ENCODE data around the gene SLC22A13.
A peak's percentile ranks its signal among the peaks of the same experiment; 100 is the strongest.
"Not testable (repeated sequence)": the region's sequence is repeated elsewhere in the genome, so short reads cannot be mapped to it uniquely, and the experiment has no call there.

The SLC22A13 gene

DNA sequence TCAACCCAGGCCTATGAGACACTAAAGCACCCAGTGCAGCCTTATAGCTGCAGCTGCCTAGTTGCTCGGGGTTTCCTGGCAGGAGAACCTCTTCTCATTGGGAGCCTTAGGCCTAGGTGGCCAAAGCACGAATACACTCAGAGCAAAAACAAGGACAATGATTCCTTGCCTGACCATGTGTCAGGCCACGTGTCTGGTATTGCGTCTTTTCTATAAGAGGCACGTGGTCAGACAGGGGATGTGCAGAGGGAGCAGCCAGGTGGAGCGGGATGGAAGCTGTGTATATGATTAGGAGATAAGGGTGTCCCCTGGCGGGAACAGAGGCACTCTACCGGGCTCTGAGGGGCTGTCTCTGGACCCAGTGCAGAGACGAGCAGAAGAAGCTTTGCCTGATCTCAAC lies 42.8 kb downstream of the SLC22A13 start:
- DNase-seq, result no peak

DNA sequence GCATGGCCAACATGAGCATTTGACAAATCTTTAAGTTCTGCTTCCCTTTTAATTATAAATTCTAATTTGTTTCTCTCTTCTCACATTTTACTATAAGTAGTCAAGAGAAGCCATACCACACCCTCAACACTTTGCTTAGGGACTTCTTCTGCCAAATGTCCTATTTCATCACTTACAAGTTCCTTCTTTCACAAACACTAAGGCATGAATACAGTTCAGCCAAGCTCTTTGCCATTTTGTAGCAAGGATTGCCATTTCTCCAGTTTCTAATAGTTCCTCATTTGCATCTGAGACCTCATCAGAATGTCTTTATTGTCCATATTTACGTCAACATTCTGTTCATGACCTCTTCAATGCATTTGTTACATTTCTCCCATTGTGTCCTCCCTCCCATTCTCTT lies 45.9 kb downstream of the SLC22A13 start:
- no peak for DNase-seq

DNA sequence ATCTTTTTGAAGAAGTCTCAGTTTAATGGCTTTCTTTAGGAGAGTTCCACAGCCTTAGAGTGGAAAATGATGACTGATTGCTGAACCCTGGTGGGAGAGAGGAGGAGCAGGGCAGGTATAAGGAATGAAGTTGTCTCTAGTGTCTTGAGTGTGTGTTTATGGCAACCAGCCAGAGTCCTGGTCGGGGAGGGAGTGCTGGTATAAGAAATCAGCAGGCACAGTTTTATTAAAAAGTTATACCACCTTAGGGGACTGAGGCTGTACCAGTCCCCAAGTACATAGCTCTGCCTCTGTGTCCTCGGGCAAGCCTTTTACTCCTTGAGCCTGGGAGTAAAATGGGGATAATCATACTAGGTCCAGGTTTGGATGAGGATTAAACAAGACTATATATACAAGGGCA lies 46.3 kb downstream of the SLC22A13 start:
- DNase-seq, result no peak

DNA sequence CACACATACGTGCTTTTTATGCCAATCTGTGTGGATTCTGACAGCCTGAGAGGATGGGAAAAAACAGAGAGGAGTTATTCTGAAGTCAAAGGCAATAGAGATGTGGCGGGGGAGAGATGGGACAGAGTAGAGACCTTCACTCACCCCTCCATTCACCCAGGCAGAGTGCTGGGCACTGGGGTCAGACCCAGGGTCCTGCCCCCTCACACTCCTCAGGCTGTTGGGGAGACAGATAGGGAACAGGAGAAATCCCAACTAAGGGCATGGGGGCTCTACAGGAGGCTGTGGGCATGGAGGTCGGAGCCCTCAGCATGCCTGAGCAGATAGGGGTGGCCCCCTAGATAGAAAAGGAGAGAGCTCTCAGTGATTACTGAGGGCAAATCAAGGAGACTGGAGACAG lies 46.7 kb downstream of the SLC22A13 start:
- no peak for DNase-seq

DNA sequence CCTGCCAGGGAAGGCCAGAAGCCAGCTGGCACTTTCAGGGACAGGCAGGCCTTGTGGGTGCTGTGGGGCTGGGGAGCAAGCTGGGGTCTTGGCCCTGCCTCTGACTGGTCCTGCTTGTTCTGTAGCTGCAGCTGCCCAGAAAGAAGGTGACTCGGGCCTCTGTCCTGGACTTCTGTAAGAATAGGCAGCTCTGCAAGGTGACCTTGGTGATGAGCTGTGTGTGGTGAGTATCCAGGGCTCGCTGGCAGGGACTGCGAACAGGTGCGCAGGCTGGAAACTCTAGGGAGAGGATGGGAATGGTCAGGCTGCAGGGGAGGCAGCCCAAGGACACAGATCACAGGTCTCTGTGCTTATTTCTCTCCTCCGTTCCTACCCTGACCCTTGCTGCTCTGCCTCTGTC lies 47.7 kb downstream of the SLC22A13 start:
- DNase-seq, result no peak

DNA sequence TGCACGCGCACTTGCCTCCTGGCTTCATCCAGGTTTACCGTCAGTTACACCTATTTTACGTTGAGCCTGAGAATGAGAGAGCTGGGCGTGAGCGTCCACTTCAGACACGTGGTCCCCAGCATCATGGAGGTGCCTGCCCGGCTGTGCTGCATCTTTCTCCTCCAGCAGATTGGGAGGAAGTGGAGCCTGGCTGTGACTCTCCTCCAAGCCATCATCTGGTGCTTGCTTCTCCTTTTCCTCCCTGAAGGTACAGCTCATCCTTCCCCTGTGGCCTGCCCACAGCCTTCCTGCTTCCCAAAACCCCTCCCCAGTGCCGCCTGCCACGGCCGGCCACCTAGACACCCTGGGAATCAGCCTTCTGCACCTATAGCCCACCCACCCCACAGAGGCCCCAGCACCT lies 48.1 kb downstream of the SLC22A13 start:
- no peak for DNase-seq

DNA sequence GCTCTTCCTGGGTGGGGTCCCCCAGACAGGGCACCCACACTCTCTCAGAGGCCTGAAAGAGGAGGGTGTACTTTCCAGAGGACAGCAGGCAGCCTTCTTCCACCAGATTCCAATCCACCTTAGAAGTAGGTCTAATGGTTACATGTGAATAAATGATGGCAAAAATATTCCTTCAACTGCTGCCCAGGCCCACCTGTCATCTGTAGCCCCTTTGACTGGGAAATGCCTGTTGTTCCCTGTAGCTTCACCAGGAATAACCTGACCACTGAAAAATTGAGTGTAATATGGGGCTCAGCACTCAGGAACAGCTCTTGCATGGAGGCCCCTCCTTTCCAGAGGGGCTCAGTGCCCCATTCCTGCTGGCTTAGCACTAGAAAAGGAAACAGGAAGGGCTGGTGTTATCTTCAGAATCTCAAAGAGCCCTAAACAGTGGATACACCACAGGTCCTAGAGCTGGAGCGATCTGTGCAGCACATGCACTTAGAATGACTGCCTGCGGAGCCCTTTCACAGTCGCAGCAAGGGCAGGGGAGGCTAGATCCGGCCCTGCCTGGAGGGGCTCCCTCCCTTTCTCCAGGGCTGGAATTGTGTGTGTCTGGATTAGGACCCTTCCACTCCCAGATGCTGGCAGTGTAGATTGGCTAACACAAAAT lies 48.6 kb downstream of the SLC22A13 start:
- no peak for DNase-seq

DNA sequence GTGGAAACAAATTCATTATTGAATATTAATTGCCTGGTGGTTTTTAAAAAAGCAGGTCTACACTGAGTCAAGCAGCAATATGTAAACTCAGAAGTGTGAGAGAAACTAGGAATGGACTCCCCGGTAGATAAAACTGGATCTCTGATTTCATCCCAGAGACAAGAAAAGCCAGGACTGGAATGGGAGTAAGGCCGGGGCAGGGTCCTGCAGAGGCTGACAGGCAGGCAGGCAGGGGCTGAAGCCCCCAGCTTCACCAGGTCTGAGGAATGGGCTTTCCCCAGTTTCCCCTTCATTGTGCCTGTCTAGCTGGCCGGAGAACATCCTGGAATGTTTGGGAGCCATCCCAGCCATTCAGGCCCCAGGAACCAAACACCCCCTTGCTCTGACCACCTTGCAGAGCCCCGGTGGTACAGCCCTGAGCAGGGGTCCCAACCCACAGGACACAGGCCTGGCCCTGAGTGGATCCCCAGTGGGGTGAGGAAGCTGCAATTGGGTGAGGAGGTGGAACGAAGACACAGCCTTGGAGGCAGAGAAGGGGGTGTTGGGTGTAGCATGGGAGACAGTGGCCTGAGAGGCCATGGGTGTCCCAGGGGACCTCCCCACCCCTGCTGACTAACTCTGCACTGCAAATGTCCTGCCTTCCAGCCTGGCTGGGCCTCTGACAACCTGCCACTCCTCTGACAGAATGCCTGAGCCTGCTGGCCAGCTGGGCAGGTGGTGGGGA lies 49.3 kb downstream of the SLC22A13 start:
- DNase-seq, result no peak

DNA sequence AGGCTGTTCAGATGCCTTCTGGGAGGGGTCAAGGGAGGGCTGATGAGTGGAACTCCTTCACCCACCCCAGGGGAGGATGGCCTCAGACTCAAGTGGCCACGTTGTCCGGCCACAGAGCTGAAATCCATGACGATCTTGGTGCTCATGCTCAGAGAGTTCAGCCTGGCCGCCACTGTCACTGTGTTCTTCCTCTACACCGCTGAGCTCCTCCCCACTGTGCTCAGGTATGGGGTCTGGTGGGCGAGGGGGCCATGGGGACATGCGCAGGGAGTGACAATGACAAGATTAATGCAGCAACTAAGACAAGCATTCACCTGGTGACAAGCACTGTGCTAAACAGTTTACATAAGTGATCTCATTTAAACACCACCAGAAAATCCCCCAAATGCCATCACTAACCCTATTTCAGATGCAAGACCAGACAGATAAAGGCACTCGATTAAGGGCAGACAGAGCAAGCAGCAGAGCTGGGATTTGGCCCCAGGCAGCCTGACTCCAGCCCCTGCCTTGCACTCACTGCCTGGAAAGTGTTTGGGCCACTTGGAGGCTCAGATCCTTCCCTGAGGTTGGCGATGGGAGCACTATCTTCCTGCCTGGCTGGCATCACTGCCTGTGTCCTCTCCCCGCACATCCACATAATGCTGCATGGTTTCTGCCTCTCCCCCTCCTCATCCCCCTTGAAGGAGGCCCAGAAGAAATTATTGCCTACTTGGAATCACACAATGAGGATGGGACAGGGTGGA lies 50.0 kb downstream of the SLC22A13 start:
- peak; percentile 15 for DNase-seq

DNA sequence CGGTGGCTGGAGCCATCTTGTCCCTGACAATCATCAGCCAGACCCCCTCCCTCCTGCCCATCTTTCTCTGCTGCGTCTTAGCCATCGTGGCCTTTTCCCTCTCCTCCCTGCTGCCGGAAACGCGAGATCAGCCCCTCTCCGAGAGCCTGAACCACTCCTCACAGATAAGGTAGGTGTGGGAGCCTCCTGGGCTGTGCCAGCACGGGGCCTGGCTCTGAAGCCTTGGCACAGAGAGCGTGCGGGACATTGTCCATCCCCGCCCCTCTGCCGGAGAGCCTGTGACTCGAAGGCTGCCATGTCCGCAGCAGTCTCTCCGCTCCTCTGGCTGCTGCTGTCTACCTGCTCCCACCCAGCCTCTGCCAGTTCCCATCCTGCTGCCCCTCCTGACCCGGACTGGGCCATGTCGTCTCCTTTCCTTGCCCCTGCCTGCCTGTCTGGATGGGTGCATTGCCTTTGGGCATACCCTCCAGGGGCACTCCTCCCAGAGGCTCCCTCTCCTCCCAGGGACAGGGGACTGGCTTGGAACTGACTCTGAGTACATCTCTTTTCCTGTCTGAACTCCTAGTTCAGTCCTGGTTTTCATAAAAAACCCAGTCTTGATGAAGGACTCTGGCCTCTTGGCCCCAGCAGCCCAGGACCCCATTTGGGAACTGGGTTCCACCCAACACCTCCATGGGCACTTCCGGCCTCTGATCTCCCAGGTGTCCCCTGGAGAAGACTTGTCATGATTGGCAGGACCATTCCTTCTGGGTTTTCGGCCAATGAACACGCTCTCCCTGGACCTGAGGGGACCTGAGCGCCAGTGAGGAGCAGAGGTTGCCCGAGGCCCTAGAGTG lies 51.0 kb downstream of the SLC22A13 start:
- DNase-seq, result no peak

DNA sequence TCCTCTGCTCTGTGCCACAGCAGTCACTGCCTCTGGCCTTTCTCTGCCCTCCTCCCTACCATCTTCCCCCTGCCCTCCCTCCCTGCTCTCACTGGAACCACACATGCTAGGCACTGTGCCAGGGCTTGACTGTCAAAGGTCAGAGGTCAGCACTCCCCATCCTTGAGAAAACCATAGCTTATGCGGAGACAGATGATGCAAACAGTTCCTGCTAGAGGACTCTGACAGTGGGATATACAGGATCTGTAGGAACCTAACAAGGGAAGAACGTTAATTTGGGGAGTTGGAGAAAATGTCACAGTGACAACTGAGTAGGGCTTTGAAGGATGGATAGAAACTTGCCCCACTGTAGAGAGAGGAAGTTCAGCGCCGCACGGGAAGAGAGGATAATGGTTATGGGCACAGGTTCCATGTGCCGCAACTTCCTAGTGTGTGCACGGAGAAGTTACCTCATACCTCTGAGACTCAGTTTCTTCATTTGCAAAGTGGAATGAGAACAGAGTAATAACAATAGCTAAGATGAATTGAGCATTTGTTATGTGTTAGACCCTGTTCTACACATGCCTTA lies 51.7 kb downstream of the SLC22A13 start:
- DNase-seq, result no peak

DNA sequence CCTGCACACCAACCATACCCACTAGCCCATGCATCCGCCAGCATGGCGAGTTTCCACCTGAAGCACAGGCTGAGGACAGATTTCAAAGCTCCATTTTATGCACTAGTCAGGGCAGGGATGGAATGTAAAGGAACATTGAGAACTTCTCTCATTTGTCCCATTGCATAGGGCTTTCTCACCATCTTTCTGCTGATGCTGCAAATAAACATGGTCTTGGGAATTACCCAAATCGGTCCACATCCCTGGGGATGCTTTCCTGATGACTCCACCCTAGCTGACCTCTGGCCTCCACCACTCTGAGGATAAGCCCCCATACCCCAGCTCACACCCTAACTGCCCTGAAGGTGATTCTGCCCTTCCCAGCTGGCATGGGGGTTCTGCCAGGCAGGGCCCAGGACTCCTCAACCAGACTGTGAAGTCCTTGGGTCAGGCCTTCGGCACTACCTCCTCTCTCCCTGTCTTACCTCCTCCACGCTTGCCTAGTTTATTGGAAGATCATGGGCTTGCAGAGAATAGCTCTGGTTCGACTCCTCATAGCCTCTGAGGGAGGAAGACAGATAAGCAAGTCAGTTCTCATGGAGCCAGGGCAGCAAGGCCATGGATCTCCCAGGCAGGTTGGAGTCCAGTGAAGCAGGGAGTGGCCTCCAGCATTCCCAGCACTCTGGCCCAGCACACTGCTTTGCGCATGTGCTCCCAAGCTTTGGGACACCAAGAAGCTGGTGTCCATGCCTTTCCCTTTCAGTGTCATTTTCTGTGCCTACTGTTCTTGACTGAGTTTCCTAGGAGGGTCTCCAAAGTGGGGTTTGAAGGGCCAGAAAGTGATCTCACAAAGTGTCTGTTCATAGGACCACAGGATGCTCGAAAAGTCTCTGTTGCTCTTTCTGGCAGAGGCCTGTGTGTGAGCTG lies 53.4 kb downstream of the SLC22A13 start:
- peak; percentile 4 for DNase-seq

DNA sequence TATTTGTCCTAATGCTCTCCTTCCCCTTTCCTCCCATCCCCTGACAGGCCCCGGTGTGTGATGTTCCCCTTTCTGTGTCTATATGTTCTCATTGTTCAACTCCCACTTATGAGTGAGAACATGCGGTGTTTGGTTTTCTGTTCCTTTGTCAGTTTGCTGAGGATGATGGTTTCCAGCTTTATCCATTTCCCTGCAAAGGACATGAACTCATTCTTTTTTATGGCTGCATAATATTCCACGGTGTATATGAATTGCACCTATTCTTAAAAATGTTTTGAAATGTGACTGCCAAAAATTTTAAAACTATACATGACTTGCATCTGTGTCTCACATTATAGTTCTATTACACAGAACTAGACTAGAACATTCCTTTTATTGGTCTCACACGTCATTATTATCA lies 55.0 kb downstream of the SLC22A13 start:
- DNase-seq, result not testable (repeated sequence)

DNA sequence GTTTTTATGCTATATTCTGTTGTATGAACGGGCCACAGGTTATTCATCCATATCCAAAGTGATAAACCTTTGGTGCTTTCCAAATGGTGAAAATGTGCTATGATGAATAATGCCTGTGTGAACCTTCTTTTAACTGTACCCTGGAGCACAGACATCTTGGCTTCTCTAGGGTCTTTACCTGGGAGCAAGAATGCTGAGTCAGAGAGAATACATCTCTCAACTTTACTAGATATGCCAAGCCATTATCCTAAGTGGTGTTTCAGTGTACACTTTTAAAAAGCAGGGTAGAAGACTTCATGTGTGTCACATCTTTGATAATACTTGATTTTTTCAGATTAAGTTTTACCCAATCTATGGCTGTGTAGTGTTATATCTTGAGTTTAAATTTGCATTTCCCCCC lies 57.4 kb downstream of the SLC22A13 start:
- DNase-seq, result no peak

DNA sequence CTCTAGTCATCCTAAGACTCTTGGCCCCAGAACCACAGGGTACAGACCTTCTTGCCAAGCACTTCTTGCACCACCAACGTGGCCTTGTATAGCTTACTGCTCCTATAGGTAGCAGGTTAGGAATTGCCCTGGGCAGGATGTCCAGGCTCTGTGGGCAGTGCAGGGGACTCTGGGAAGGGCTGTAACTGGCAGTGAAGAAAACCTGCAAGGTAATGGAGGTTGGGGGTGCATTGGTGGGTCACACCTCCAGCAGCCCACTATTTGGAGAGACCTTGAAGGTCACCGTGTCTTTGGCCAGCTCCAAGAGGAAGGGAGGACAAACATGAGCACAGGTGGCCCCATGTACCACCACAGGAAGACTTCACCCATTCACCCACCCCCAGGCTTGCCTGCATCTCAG lies 59.6 kb downstream of the SLC22A13 start:
- peak; percentile 42 for DNase-seq

DNA sequence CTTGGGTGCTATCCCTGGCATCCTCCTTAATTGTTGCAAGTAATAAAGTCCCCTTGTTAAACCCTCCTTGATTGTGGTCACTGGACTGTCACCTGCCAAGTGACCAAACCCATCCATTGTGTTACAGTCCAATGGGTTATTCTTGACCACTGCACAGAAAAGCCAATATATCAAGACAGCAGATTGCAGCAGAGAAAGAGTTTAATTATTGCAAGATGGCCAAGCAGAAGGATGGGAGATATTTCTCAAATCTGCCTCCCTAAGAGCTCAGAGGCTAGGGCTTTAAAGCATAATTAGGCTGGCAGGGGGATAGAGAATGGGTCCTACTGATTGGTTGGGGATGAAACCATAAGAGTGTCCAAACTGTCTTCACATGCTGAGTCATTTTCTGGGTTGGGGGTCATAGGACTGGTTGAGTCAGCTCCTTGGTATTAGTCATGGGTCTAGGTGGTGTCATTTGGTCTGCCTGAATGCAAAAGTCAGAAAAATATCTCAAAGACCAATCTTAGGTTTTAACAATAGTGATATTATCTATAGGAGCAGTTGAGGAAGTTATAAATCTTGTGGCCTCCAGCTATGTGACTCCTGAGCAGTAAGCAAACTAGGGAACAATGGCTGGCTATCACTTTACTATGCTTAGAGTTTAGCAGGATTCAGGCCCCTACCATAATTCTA lies 61.9 kb downstream of the SLC22A13 start:
- DNase-seq, result peak; percentile 4
